Measurements from ENCODE around the gene VWA2. TPM values are rescaled to one million over a fixed set of nuclear protein-coding genes. Genes with fewer than 3 reads are reported as not detected.

The VWA2 gene
- polyA plus RNA-seq, 1 of the 3 experiments (the other 2 are of a cell fraction), result not detected

DNA sequence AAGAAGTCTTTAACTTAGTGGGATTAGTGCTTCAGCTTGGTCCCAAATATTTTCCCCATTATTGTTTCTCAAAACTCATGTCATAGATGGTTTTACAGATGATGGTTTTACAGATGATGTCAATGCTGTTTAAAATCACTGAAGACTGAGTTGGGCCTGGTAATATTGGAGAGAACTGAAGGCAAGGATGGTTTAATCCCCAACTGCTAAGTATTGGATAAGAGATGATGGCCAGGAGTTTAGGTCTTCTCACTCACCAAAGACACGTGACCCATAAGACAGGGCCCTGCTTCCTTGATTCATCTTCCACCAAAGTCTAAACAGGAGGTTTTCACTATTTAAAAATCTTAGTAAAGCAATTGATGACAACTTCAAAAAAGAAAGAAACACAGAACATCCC lies 56.3 kb downstream of the VWA2 start:
- Histone ChIP-seq H3K36me3 (replicated peaks in 1 of 2; ENCODE audit: control insufficient read depth in 1 of 2, insufficient read depth in 2 of 2, low read length in 1 of 2) (no peaks in the 10 kb centered on the region), H4K20me1 (ENCODE audit: insufficient read depth) (no peaks in the 10 kb centered on the region), H3F3A (replicated peaks; ENCODE audit: insufficient read depth) (no peaks in the 10 kb centered on the region), H3K79me2 (ENCODE audit: insufficient read depth) (no peaks in the 10 kb centered on the region), H3K27ac (ENCODE audit: low read depth in 2 of 2, low read length in 1 of 2) (no peak overlapping the region), H3K4me3 (ENCODE audit: low read depth in 2 of 2, low read length in 1 of 2) (no peak overlapping the region), H3K4me2 (no peak overlapping the region), H3K4me1 (ENCODE audit: control insufficient read depth in 1 of 2, insufficient read depth in 2 of 2, low read depth in 1 of 2, low read length in 1 of 2) (no peaks in the 10 kb centered on the region), H3K9me2 (no peaks in the 10 kb centered on the region), H3K9me3 (0 out of 2 replicates have a peak, but pooled peaks cover 8% of the 10 kb centered on the region), H3K9ac (no peak overlapping the region), H3K27me3 (ENCODE audit: insufficient read depth) (no peaks in the 10 kb centered on the region), H2AFZ (ENCODE audit: low read depth) (no peak overlapping the region)
- 4% methylated on average over 1 of the region's 1 CpG for WGBS (ENCODE audit: low lambda C conversion rate)
- ChIA-PET CTCF (interaction anchor here (1.3 kb wide), 1 partner anchor 9 kb away, joined by 6 read pairs; no protein-coding TSS in a partner anchor), POLR2A (no interaction called here)
- DNase-seq, result no peak
- TF ChIP-seq, protein P1, sequence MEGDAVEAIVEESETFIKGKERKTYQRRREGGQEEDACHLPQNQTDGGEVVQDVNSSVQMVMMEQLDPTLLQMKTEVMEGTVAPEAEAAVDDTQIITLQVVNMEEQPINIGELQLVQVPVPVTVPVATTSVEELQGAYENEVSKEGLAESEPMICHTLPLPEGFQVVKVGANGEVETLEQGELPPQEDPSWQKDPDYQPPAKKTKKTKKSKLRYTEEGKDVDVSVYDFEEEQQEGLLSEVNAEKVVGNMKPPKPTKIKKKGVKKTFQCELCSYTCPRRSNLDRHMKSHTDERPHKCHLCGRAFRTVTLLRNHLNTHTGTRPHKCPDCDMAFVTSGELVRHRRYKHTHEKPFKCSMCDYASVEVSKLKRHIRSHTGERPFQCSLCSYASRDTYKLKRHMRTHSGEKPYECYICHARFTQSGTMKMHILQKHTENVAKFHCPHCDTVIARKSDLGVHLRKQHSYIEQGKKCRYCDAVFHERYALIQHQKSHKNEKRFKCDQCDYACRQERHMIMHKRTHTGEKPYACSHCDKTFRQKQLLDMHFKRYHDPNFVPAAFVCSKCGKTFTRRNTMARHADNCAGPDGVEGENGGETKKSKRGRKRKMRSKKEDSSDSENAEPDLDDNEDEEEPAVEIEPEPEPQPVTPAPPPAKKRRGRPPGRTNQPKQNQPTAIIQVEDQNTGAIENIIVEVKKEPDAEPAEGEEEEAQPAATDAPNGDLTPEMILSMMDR (IDR thresholded peaks at IDR 0.05), result no peak
- TF ChIP-seq JUND (IDR thresholded peaks at IDR 0.05) (no peak), NRF1 (IDR thresholded peaks at IDR 0.05; ENCODE audit: low read depth, low read length) (no peak), FOXJ3 (CRISPR knock-in tag; IDR thresholded peaks at IDR 0.05) (no peak), FOSL2 (IDR thresholded peaks at IDR 0.05; ENCODE audit: borderline replicate concordance, low read depth) (no peak), TCF12 (IDR thresholded peaks at IDR 0.05) (no peak), RAD21 (IDR thresholded peaks at IDR 0.05; ENCODE audit: low read length) (no peak), ELF1 (IDR thresholded peaks at IDR 0.05) (no peak), NFIC (IDR thresholded peaks at IDR 0.05; ENCODE audit: borderline replicate concordance) (no peak), RXRA (IDR thresholded peaks at IDR 0.05; ENCODE audit: borderline replicate concordance, low read depth) (no peak)
- TF ChIP-seq, protein P2, sequence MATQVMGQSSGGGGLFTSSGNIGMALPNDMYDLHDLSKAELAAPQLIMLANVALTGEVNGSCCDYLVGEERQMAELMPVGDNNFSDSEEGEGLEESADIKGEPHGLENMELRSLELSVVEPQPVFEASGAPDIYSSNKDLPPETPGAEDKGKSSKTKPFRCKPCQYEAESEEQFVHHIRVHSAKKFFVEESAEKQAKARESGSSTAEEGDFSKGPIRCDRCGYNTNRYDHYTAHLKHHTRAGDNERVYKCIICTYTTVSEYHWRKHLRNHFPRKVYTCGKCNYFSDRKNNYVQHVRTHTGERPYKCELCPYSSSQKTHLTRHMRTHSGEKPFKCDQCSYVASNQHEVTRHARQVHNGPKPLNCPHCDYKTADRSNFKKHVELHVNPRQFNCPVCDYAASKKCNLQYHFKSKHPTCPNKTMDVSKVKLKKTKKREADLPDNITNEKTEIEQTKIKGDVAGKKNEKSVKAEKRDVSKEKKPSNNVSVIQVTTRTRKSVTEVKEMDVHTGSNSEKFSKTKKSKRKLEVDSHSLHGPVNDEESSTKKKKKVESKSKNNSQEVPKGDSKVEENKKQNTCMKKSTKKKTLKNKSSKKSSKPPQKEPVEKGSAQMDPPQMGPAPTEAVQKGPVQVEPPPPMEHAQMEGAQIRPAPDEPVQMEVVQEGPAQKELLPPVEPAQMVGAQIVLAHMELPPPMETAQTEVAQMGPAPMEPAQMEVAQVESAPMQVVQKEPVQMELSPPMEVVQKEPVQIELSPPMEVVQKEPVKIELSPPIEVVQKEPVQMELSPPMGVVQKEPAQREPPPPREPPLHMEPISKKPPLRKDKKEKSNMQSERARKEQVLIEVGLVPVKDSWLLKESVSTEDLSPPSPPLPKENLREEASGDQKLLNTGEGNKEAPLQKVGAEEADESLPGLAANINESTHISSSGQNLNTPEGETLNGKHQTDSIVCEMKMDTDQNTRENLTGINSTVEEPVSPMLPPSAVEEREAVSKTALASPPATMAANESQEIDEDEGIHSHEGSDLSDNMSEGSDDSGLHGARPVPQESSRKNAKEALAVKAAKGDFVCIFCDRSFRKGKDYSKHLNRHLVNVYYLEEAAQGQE (IDR thresholded peaks at IDR 0.05; ENCODE audit: low read depth, low read length), result no peak

DNA sequence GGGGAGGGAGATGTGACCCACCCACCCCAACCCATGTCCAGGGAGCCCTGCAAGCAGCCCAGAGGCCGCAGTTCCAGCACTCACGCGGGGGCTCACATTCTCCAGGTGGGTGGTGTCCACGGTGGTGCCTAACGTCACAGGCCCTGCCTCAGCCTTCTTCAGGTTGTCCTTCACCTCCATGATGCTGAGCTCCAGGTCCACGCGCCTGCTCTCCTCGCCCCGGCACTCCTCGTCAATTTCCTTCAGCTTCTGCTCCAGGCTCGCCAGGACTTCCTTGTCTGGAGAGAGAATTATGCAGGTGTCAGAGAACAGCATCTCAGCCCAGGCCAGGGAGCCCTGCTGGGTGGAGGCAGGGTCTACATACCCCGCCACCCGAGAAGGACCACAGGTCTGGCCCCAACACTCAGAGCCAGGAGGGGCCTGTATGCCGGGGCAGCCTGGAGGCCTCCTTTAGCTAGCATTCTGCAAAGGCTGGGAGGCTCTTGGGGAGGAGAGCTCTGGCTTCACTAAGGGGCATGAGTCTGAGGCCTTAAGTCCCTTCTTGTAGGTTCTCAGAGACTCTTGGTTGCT lies 58.2 kb downstream of the VWA2 start:
- Histone ChIP-seq H3K9ac (no peak overlapping the region), H3K9me3 (0 out of 2 replicates have a peak, but pooled peaks cover 8% of the 10 kb centered on the region), H3K9me2 (no peaks in the 10 kb centered on the region), H3K79me2 (ENCODE audit: insufficient read depth) (no peaks in the 10 kb centered on the region), H3K4me3 (ENCODE audit: low read depth in 2 of 2, low read length in 1 of 2) (no peak overlapping the region), H3K4me2 (no peak overlapping the region), H3K27me3 (ENCODE audit: insufficient read depth) (no peaks in the 10 kb centered on the region), H4K20me1 (ENCODE audit: insufficient read depth) (no peaks in the 10 kb centered on the region), H2AFZ (ENCODE audit: low read depth) (no peak overlapping the region), H3K4me1 (ENCODE audit: control insufficient read depth in 1 of 2, insufficient read depth in 2 of 2, low read depth in 1 of 2, low read length in 1 of 2) (no peaks in the 10 kb centered on the region; a peak in 1 of 4 replicates), H3F3A (replicated peaks; ENCODE audit: insufficient read depth) (no peaks in the 10 kb centered on the region), H3K36me3 (replicated peaks in 1 of 2; ENCODE audit: control insufficient read depth in 1 of 2, insufficient read depth in 2 of 2, low read length in 1 of 2) (no peaks in the 10 kb centered on the region), H3K27ac (ENCODE audit: low read depth in 2 of 2, low read length in 1 of 2) (no peak overlapping the region)
- ChIA-PET CTCF (interaction anchor here (1.3 to 3.2 kb wide), 3 partner anchors 162 to 252 kb away, joined by 3 to 13 read pairs (median 4); no protein-coding TSS in a partner anchor), POLR2A (no interaction called here)
- no peak for TF ChIP-seq NRF1 (IDR thresholded peaks at IDR 0.05; ENCODE audit: low read depth, low read length)
- no peak for DNase-seq
- 85% methylated on average over 11 of the region's 14 CpGs for WGBS (ENCODE audit: low lambda C conversion rate)

Data from SK-N-SH (cell line).